ENCODE results near the gene ARFGAP1.

DNA sequence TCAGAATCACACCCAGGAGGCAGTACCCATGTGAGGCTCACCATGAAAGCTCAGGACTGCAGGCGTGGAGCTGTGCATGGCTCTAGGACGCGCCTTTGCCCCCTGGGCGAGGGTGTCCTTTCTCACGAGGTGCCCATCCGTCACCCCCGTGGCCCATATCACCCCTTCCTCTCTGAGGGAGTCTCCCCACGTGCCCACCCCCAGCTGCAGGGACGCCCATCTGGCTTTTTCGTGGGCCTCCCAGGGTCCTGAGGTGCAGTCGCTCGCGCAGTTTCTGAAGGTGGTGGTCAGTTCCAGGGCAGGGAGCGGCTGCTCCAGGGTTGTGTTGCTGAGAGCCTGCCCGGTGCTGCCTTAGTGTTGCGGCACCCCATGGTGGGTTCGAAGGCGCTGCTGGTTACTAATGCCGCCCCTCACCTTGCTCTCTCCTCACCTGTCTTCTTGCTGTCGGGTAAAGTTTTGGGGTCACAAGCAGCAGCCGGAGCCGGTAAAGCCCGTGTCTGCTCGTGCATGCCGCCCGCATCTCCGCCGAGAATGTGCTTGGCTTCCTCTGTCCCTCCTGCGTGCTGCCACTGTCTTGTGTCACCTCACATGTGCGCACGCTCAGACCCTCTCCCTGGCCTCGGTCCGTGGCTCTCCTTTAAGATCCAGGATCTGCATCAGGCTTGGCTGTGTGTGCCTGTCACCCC lies 10.9 kb downstream of the ARFGAP1 start:
- TF ChIP-seq FOXA1 (IDR thresholded peaks at IDR 0.05) = no peak
- no peak for TF ChIP-seq NFRKB (IDR thresholded peaks at IDR 0.05)
- TF ChIP-seq ZNF384 (IDR thresholded peaks at IDR 0.05) = no peak
- no peak for TF ChIP-seq ELF4 (IDR thresholded peaks at IDR 0.05)
- no peak for TF ChIP-seq FOXM1 (IDR thresholded peaks at IDR 0.05; ENCODE audit: borderline replicate concordance)
- TF ChIP-seq HDGF (IDR thresholded peaks at IDR 0.05; ENCODE audit: borderline replicate concordance) = no peak
- no peak for TF ChIP-seq FOXK2 (IDR thresholded peaks at IDR 0.05)
- TF ChIP-seq BHLHE40 (IDR thresholded peaks at IDR 0.05; ENCODE audit: borderline replicate concordance) = no peak
